Measurements from ENCODE around the gene USP6NL. TPM values are rescaled to one million over a fixed set of nuclear protein-coding genes. Genes with fewer than 3 reads are reported as not detected.

USP6NL gene
- total and polyA plus RNA-seq, 9 of the 15 experiments (the other 6 are each of a cell fraction or from before 2014, with no cell fraction given), result 3.2 to 26.6 (median 19.8) TPM

DNA sequence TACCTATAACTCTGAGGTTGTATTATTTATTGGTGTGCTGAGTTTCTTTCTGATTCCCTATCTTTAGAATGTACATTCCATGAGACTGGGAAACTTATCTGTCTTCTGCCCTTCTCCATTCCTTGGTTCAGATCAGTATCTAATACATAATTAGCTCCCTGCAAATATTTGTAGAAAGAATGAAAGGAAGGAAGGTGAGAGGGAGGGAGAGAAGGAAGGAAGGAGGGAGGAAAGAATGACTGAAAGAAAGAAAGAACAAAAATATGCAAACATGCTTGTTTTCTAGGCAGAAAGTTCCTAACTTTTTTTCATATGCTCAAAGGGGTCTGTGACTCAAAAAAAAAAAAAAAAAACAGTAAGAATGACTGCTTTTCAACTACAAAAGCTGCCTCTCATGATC is 3.9 kb upstream of the USP6NL start:
- Histone ChIP-seq H3K9me1 (ENCODE audit: control insufficient read depth, insufficient read depth, low read length) (no peaks in the 10 kb centered on the region), H4K20me1 (replicated peaks; ENCODE audit: control insufficient read depth, insufficient read depth, low read length) (no peaks in the 10 kb centered on the region), H3K79me2 (ENCODE audit: control insufficient read depth, insufficient read depth, low read length) (peaks cover 10% of the 10 kb centered on the region), H3K36me3 (ENCODE audit: control insufficient read depth, insufficient read depth, low read length) (no peaks in the 10 kb centered on the region), H3K4me2 (ENCODE audit: insufficient read depth, low read length) (no peak overlapping the region), H3K4me3 (no peak overlapping the region), H3K27ac (ENCODE audit: extremely low read depth, low read depth, low read length) (peak overlapping the region; percentile 43), H3K4me1 (replicated peaks in 1 of 2; ENCODE audit: control insufficient read depth in 2 of 2, insufficient read depth in 2 of 2, low read length in 2 of 2) (peaks cover 12 to 29% of the 10 kb centered on the region in 2 experiments), H3K9ac (ENCODE audit: insufficient read depth in 1 of 2, low read depth in 2 of 2, low read length in 2 of 2) (no peak overlapping the region; a peak in 1 of 4 replicates), H3K9me3 (replicated peaks; ENCODE audit: control insufficient read depth, insufficient read depth, low read depth, low read length) (0 out of 2 replicates have a peak, but pooled peaks cover 12% of the 10 kb centered on the region), H3K27me3 (ENCODE audit: control insufficient read depth in 2 of 2, insufficient read depth in 2 of 2, low read length in 2 of 2) (no peaks in the 10 kb centered on the region), H2AFZ (ENCODE audit: low read depth, low read length) (peak overlapping the region; percentile 86)
- ATAC-seq (no peak), FAIRE-seq (no peak), DNase-seq (ENCODE audit: extremely low read depth in 1 of 4, low spot score in 3 of 4) (no peak)
- POLR2A ChIA-PET, result no interaction called here
- BruUV-seq (replicated peaks), result no TSS peak
- intact Hi-C loops (cut with micrococcal nuclease), result loop anchor here (10.0 kb wide), 1 partner anchor 279 kb away; no protein-coding TSS in a partner anchor
- CTCF ChIA-PET (ENCODE audit: low intra/inter-chr PET ratio), result no interaction called here
- in situ Hi-C loops (cut with MboI), result no loop called here
- TF ChIP-seq TAL1 (IDR thresholded peaks at IDR 0.05) (no peak), ZBTB40 (IDR thresholded peaks at IDR 0.05) (no peak), ZBTB40 (CRISPR knock-in tag; IDR thresholded peaks at IDR 0.05) (no peak), MAZ (CRISPR knock-in tag; conservative IDR thresholded peaks at IDR 0.05 in 1 of 2, IDR thresholded peaks at IDR 0.05 in 1 of 2) (no peak), ELF4 (CRISPR knock-in tag; IDR thresholded peaks at IDR 0.05) (no peak), TFE3 (CRISPR knock-in tag; IDR thresholded peaks at IDR 0.05) (no peak), KDM4B (IDR thresholded peaks at IDR 0.05; ENCODE audit: borderline replicate concordance in 2 of 2, low read depth in 1 of 2) (no peak), ADNP (tag; IDR thresholded peaks at IDR 0.05) (peak; percentile 14; the same call in 1 of the 2 replicates), DPF2 (IDR thresholded peaks at IDR 0.05) (0 out of 2 replicates have a peak, but pooled peaks have one; percentile 34), KDM1A (IDR thresholded peaks at IDR 0.05) (no peak), RBM39 (optimal IDR thresholded peaks at IDR 0.05; ENCODE audit: low read depth, low read length) (no peak), MAFG (tag; conservative IDR thresholded peaks at IDR 0.05) (no peak), HDAC8 (tag; IDR thresholded peaks at IDR 0.05) (no peak), SMARCE1 (IDR thresholded peaks at IDR 0.05) (0 out of 2 replicates have a peak, but pooled peaks have one; percentile 4)
